ENCODE data around the gene GTF2IRD2.
"Not testable (repeated sequence)": the region's sequence is repeated elsewhere in the genome, so short reads cannot be mapped to it uniquely, and the experiment has no call there.

DNA sequence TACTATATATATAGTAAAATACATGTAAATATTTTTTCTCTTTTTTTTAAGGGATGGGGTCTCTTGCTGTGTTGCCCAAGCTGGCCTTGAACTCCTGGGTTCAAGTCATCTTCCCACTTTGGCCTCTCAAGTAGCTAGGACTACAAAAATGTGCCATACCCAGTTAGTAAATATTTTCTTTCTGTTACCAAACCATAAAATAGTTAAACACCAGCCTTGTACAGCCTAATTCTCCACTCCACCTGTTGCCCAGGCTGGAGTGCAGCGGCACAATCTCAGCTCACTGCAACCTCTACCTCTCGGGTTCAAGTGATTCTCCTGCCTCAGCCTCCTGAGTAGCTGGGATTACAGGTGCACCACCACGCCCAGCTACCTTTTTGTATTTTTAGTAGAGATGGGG is 33.9 kb upstream of the GTF2IRD2 start:
- TF ChIP-seq CTCF, POLR2A (IDR thresholded peaks at IDR 0.05): not testable (repeated sequence)
